Measurements from ENCODE around the gene KMT5C. TPM values are rescaled to one million over a fixed set of nuclear protein-coding genes. Genes with fewer than 3 reads are reported as not detected.

KMT5C gene
- total and polyA plus RNA-seq, 8 donors, result 4.3 to 27.4 (median 8.9) TPM

GRCh38 chr19:55384920-55385723 is 45.4 kb downstream of the KMT5C start:
- Histone ChIP-seq H3K27me3 (no peaks in the 10 kb centered on the region), H3K9me3 (no peaks in the 10 kb centered on the region), H3K36me3 (peaks cover 0 to 18% (median 11%) of the 10 kb centered on the region in 3 donors), H3K4me3 (peak overlapping the region; percentile 5 to 92 (median 54)), H3K4me1 (peaks cover 10 to 28% (median 17%) of the 10 kb centered on the region in 3 donors), H3K27ac (peak overlapping the region; percentile 74 to 97 (median 90))
- ATAC-seq (peak; percentile 85 to 92 (median 86)), DNase-seq (peak; percentile 92 to 98 (median 96)), FAIRE-seq (peak; percentile 34)
- no peak for TF ChIP-seq CTCF (IDR thresholded peaks at IDR 0.05)
- WGBS, 2 donors, result 3 to 4% methylated on average over 34 of the region's 34 CpGs
- intact Hi-C loops (cut with DNase I), result loop anchor here in 1 of 3 donors (10.0 kb wide), 1 partner anchor 90 kb away; no protein-coding TSS in a partner anchor

GRCh38 chr19:55385724-55386492 is 46.2 kb downstream of the KMT5C start, which contains the start of gene RPL28:
Gene RPL28, plus strand, starts transcription at chr19:55385932. Its CDS starts 426 bp downstream, at chr19:55386358.
- WGBS, 2 donors, result 0% methylated on average over 62 to 68 of the region's 68 CpGs
- Histone ChIP-seq H3K4me3 (peak within 1 kb of the TSS; percentile 76 to 92 (median 80)), H3K9me3 (no peaks in the 10 kb centered on the region), H3K36me3 (peaks cover 0 to 23% (median 11%) of the 10 kb centered on the region in 3 donors), H3K27me3 (no peaks in the 10 kb centered on the region), H3K4me1 (peaks cover 10 to 28% (median 17%) of the 10 kb centered on the region in 3 donors), H3K27ac (peak within 1 kb of the TSS; percentile 74 to 97 (median 90))
- TF ChIP-seq CTCF (IDR thresholded peaks at IDR 0.05), result no peak
- intact Hi-C loops (cut with DNase I), result loop anchor here in 1 of 3 donors (10.0 kb wide), 1 partner anchor 91 kb away; no protein-coding TSS in a partner anchor
- DNase-seq (peak; percentile 95 to 99 (median 97)), FAIRE-seq (no peak), ATAC-seq (peak; percentile 85 to 92 (median 86))

GRCh38 chr19:55386493-55386971 is 46.9 kb downstream of the KMT5C start:
- H3K27ac ChIP-seq, result peak overlapping the region in 2 of 4 donors; percentile 84 to 97
- ATAC-seq, result no peak
- H3K4me3 ChIP-seq, result peak overlapping the region; percentile 76 to 92 (median 80)
- no peaks in the 10 kb centered on the region for H3K9me3 ChIP-seq
- peaks cover 0 to 23% (median 11%) of the 10 kb centered on the region in 3 donors for H3K36me3 ChIP-seq
- no peak for FAIRE-seq
- WGBS, 2 donors, result 1 to 2% methylated on average over 33 of the region's 33 CpGs
- no peak for TF ChIP-seq CTCF (IDR thresholded peaks at IDR 0.05)
- peaks cover 10 to 28% (median 17%) of the 10 kb centered on the region in 3 donors for H3K4me1 ChIP-seq
- H3K27me3 ChIP-seq, result no peaks in the 10 kb centered on the region
- intact Hi-C loops (cut with DNase I), result loop anchor here in 1 of 3 donors (10.0 kb wide), 1 partner anchor 92 kb away; no protein-coding TSS in a partner anchor
- no peak for DNase-seq

GRCh38 chr19:55387736-55388497 is 48.2 kb downstream of the KMT5C start:
- Histone ChIP-seq H3K27me3 (no peaks in the 10 kb centered on the region), H3K4me3 (peak overlapping the region in 3 of 4 donors; percentile 76 to 92 (median 77)), H3K9me3 (no peaks in the 10 kb centered on the region), H3K4me1 (peaks cover 10 to 27% (median 17%) of the 10 kb centered on the region in 3 donors), H3K27ac (no peak overlapping the region), H3K36me3 (peaks cover 0 to 23% (median 11%) of the 10 kb centered on the region in 3 donors)
- DNase-seq (peak in 1 of 6 donors; percentile 32), FAIRE-seq (no peak), ATAC-seq (no peak)
- no peak for TF ChIP-seq CTCF (IDR thresholded peaks at IDR 0.05)
- 72 to 76% methylated on average over 24 of the region's 24 CpGs for WGBS, 2 donors
- intact Hi-C loops (cut with DNase I), result loop anchor here in 1 of 3 donors (10.0 kb wide), 1 partner anchor 93 kb away; no protein-coding TSS in a partner anchor
